Neural crest cell (in vitro differentiated cells): ENCODE results near the gene GCH1. TPM values are rescaled to one million over a fixed set of nuclear protein-coding genes. Genes with fewer than 3 reads are reported as not detected.
"Not testable (repeated sequence)": the region's sequence is repeated elsewhere in the genome, so short reads cannot be mapped to it uniquely, and the experiment has no call there.

Experiments used
- DNase-seq: peaks from one replicate; pipeline ENCODE4 v3.0.0; 2021; ENCODE audit warnings: low read depth, mixed read lengths, low spot score
- H3K27ac Mint-ChIP-seq: one replicate; pipeline ENCODE4 v1.8.0; 2021; ENCODE audit warnings: mild to moderate bottlenecking, mixed read lengths; ENCODE audit not compliant: unreplicated experiment
- H3K27me3 Mint-ChIP-seq: 2 replicates; pipeline ENCODE4 v1.8.0; 2021; ENCODE audit warnings: low read depth, mild to moderate bottlenecking, mixed read lengths
- H3K36me3 Mint-ChIP-seq: 2 replicates; pipeline ENCODE4 v1.8.0; 2021; ENCODE audit warnings: low read depth, mild to moderate bottlenecking, mixed read lengths
- H3K4me1 Mint-ChIP-seq: 2 replicates; pipeline ENCODE4 v1.8.0; 2021; ENCODE audit warnings: mixed read lengths
- H3K4me3 Mint-ChIP-seq: one replicate; pipeline ENCODE4 v1.8.0; 2021; ENCODE audit warnings: mild to moderate bottlenecking, mixed read lengths
- H3K9me3 Mint-ChIP-seq: 2 replicates; pipeline ENCODE4 v1.8.0; 2021; ENCODE audit warnings: mixed read lengths
- CTCF ChIP-seq: fragments of 200-600 bp; sonication (generic); conservative IDR thresholded peaks from 2 replicates; pipeline ENCODE4 v1.5.0; 2021; ENCODE audit warnings: antibody characterized with exemption, mild to moderate bottlenecking
- total RNA-seq: library from RNA; stranded (reverse); gene quantifications from 2 replicates; pipeline ENCODE4 v1.2.1, GENCODE V29; 2021

The GCH1 gene
- total RNA-seq, 1 donor from 2014 or later, result 4.3 TPM

- H3K9me3 Mint-ChIP-seq, result no peaks in the 10 kb centered on the region
- no peak for DNase-seq
- TF ChIP-seq CTCF, result no peak
- no peaks in the 10 kb centered on the region for H3K36me3 Mint-ChIP-seq
- H3K4me1 Mint-ChIP-seq, result peaks cover 5% of the 10 kb centered on the region
- H3K27ac Mint-ChIP-seq, result no peak overlapping the region
- H3K4me3 Mint-ChIP-seq, result no peak overlapping the region
- H3K27me3 Mint-ChIP-seq, result no peaks in the 10 kb centered on the region
Measured at GRCh38 chr14:54920052-54920451, 17.4 kb upstream of the GCH1 start.

DNA sequence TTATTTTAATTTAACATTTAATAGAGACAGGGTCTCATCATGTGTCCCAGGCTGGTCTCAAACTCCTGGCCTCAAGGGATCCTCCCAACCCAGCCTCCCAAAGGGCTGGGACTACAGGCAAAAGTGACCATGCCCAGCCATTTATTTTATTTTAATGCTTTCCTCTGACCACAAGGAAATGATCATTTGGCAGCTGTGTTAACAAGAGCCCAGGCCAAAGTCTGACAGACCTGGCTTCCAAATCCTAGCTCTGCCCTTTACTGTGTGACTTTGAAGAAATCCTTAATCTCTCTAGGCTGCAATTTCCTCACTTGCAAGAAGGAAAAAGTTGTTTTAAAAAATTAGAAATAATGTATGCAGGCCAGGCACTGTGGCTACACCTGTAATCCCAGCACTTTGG, 16.7 kb upstream of the GCH1 start:
- Mint-ChIP-seq H3K4me3 (no peak overlapping the region), H3K27ac (no peak overlapping the region), H3K4me1 (peaks cover 5% of the 10 kb centered on the region), H3K27me3 (no peaks in the 10 kb centered on the region), H3K36me3 (no peaks in the 10 kb centered on the region), H3K9me3 (no peaks in the 10 kb centered on the region)
- DNase-seq, result no peak
- TF ChIP-seq CTCF, result no peak

DNA sequence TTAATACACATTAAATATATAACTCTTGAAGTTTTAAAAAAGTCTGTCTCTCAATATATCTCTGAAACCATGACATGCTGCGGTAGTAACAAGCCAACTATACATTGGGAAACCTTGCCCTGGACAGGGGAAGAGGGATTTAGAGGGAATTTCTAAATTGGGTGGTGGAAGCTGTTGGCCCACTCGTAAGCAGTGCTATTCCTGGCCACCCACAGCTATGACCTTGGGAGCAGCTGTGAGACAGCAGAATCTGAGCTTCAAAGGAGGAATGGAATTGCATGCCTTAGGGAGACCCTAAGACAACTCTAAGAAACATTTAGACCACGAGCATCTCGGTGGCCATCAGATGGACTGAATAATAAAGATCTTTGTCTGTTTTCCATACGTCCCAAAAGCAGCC, 15.8 kb upstream of the GCH1 start:
- TF ChIP-seq CTCF, result no peak
- no peak overlapping the region for H3K27ac Mint-ChIP-seq
- H3K4me1 Mint-ChIP-seq, result peaks cover 5% of the 10 kb centered on the region
- H3K4me3 Mint-ChIP-seq, result no peak overlapping the region
- H3K27me3 Mint-ChIP-seq, result no peaks in the 10 kb centered on the region
- no peak for DNase-seq
- H3K36me3 Mint-ChIP-seq, result no peaks in the 10 kb centered on the region
- no peaks in the 10 kb centered on the region for H3K9me3 Mint-ChIP-seq

GRCh38 chr14:54916101-54916500, 13.5 kb upstream of the GCH1 start:
- Mint-ChIP-seq H3K4me3 (no peak overlapping the region), H3K27ac (no peak overlapping the region), H3K4me1 (peaks cover 5% of the 10 kb centered on the region), H3K36me3 (no peaks in the 10 kb centered on the region), H3K9me3 (no peaks in the 10 kb centered on the region), H3K27me3 (no peaks in the 10 kb centered on the region)
- no peak for TF ChIP-seq CTCF
- no peak for DNase-seq

GRCh38 chr14:54909817-54910558, 7.4 kb upstream of the GCH1 start:
- Mint-ChIP-seq H3K4me1 (peaks cover 4% of the 10 kb centered on the region), H3K36me3 (no peaks in the 10 kb centered on the region), H3K27me3 (peaks cover 3% of the 10 kb centered on the region), H3K4me3 (no peak overlapping the region), H3K9me3 (no peaks in the 10 kb centered on the region), H3K27ac (no peak overlapping the region)
- no peak for DNase-seq
- TF ChIP-seq CTCF, result no peak

GRCh38 chr14:54908973-54909372, 6.3 kb upstream of the GCH1 start:
- H3K4me3 Mint-ChIP-seq, H3K27me3 Mint-ChIP-seq, H3K27ac Mint-ChIP-seq, DNase-seq, H3K36me3 Mint-ChIP-seq, H3K4me1 Mint-ChIP-seq, H3K9me3 Mint-ChIP-seq: not testable (repeated sequence)
